OCI-LY7 (cell line): ENCODE data around the gene CD74. TPM values are rescaled to one million over a fixed set of nuclear protein-coding genes. Genes with fewer than 3 reads are reported as not detected.

Experiments
- BruUV-seq: library from RNA; stranded (reverse); fragments of 400-500 nt; replicated peaks from 2 replicates; lab custom pipeline; 2021; lab: Mats Ljungman, UMichigan
- CTCF ChIA-PET: fragments of 300-600 bp; sonication (Branson Sonifier 250); formaldehyde crosslinking; loops from one replicate; lab custom pipeline; 2022; ENCODE audit warnings: antibody characterized with exemption; ENCODE audit not compliant: unreplicated experiment; lab: Charles Lee
- POLR2A ChIA-PET: fragments of 300-600 bp; sonication (Branson Sonifier 250); formaldehyde crosslinking; loops from one replicate; lab custom pipeline; 2022; ENCODE audit warnings: antibody characterized with exemption; lab: Charles Lee
- DNase-seq: peaks from one replicate; pipeline ENCODE4 v3.0.0-alpha.2; 2015; ENCODE audit warnings: low spot score
- H2AFZ ChIP-seq: fragments of 200-600 bp; sonication (generic), shearing (Covaris generic); 2 replicates; pipeline ENCODE4 v1.6.1; 2014; ENCODE audit warnings: mild to moderate bottlenecking, antibody characterized with exemption, low read length, moderate library complexity
- H3K27ac ChIP-seq: fragments of 200-600 bp; sonication (generic); 2 replicates; pipeline ENCODE4 v1.5.1; 2014; ENCODE audit warnings: mixed run types, low read depth, mild to moderate bottlenecking, moderate library complexity, low read length, inconsistent platforms; ENCODE audit not compliant: poor library complexity, severe bottlenecking
- H3K36me3 ChIP-seq: fragments of 200-600 bp; sonication (generic); 2 replicates; pipeline ENCODE4 v1.6.1; 2014; ENCODE audit warnings: mild to moderate bottlenecking, antibody characterized with exemption, low read length, moderate library complexity, mixed read lengths; ENCODE audit not compliant: insufficient read depth
- H3K4me1 ChIP-seq: fragments of 200-600 bp; sonication (generic); 2 replicates; pipeline ENCODE4 v1.5.1; 2014; ENCODE audit warnings: mild to moderate bottlenecking, low read length; ENCODE audit not compliant: insufficient read depth, poor library complexity, severe bottlenecking
- H3K4me2 ChIP-seq: fragments of 200-600 bp; sonication (generic); 2 replicates; pipeline ENCODE4 v1.6.1; 2014; ENCODE audit warnings: mild to moderate bottlenecking, low read length
- H3K4me3 ChIP-seq: fragments of 200-600 bp; sonication (generic); 2 replicates; pipeline ENCODE4 v1.5.1; 2014; ENCODE audit warnings: mild to moderate bottlenecking, low read depth, low read length; ENCODE audit not compliant: poor library complexity, severe bottlenecking
- H3K79me2 ChIP-seq: fragments of 200-600 bp; sonication (generic); 2 replicates; pipeline ENCODE4 v1.6.1; 2016; ENCODE audit warnings: low read depth, mild to moderate bottlenecking, low read length, moderate library complexity, mixed read lengths; ENCODE audit not compliant: insufficient read depth
- H3K9me2 ChIP-seq: fragments of 200-600 bp; sonication (generic); 2 replicates; pipeline ENCODE4 v1.6.1; 2016; ENCODE audit warnings: mild to moderate bottlenecking, low read length, mixed read lengths; ENCODE audit not compliant: insufficient read depth
- H3K9me3 ChIP-seq: fragments of 200-600 bp; sonication (generic); 2 replicates; pipeline ENCODE4 v1.6.1; 2014; ENCODE audit warnings: mild to moderate bottlenecking, mixed run types, low read length, mixed read lengths
- H4K20me1 ChIP-seq: fragments of 200-600 bp; sonication (generic); 2 replicates; pipeline ENCODE4 v1.6.1; 2014; ENCODE audit warnings: mild to moderate bottlenecking, antibody characterized with exemption, low read length, moderate library complexity, mixed read lengths; ENCODE audit not compliant: insufficient read depth
- EZH2phosphoT487 ChIP-seq: fragments of 200-600 bp; sonication (generic); IDR thresholded peaks from 2 replicates; pipeline ENCODE4 v1.6.1; 2018; ENCODE audit warnings: low read depth, borderline replicate concordance, mild to moderate bottlenecking, mixed run types, antibody characterized with exemption, low read length, moderate library complexity, mixed read lengths
- intact Hi-C: fragments of 100-400 bp; cut with micrococcal nuclease; formaldehyde crosslinking; loops from one replicate; pipeline ENCODE4 v1.10.0; 2022; ENCODE audit not compliant: unreplicated experiment
- total RNA-seq, 2 experiments: library from RNA; depleted of rRNA in 1 of 2; stranded (reverse); fragments of >200 nt in 1 of 2; shearing (Covaris generic) in 1 of 2; gene quantifications; 2 replicates each; pipeline ENCODE4 v1.2.3, GENCODE V29; 2014 to 2022
- TF ChIP-seq, protein P1 (sequence below): fragments of 200-600 bp; sonication (generic); conservative IDR thresholded peaks from 2 replicates; pipeline ENCODE4 v1.5.1; 2014; ENCODE audit warnings: mild to moderate bottlenecking, antibody characterized with exemption, low read length, moderate library complexity, mixed read lengths

Gene CD74
- total RNA-seq, 2 experiments from 2014 or later = 1,759 to 3,686 TPM

- no peak overlapping the region for H2AFZ ChIP-seq
- intact Hi-C loops = no loop called here
- peaks cover 73% of the 10 kb centered on the region for H3K36me3 ChIP-seq
- TF ChIP-seq, protein P1, sequence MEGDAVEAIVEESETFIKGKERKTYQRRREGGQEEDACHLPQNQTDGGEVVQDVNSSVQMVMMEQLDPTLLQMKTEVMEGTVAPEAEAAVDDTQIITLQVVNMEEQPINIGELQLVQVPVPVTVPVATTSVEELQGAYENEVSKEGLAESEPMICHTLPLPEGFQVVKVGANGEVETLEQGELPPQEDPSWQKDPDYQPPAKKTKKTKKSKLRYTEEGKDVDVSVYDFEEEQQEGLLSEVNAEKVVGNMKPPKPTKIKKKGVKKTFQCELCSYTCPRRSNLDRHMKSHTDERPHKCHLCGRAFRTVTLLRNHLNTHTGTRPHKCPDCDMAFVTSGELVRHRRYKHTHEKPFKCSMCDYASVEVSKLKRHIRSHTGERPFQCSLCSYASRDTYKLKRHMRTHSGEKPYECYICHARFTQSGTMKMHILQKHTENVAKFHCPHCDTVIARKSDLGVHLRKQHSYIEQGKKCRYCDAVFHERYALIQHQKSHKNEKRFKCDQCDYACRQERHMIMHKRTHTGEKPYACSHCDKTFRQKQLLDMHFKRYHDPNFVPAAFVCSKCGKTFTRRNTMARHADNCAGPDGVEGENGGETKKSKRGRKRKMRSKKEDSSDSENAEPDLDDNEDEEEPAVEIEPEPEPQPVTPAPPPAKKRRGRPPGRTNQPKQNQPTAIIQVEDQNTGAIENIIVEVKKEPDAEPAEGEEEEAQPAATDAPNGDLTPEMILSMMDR = no peak
- no peak for TF ChIP-seq EZH2phosphoT487
- DNase-seq = peak; percentile 24
- peak overlapping the region; percentile 34; the same call in 1 of the 2 replicates for H3K4me2 ChIP-seq
- peaks cover 38% of the 10 kb centered on the region for H3K4me1 ChIP-seq
- H4K20me1 ChIP-seq = peaks cover 19% of the 10 kb centered on the region; the same call in 1 of the 2 replicates
- H3K9me3 ChIP-seq = no peaks in the 10 kb centered on the region
- peaks cover 38% of the 10 kb centered on the region for H3K79me2 ChIP-seq
- ChIA-PET CTCF (no interaction called here), POLR2A (interaction anchor here (0.6 to 1.4 kb wide), 3 partner anchors 10 to 285 kb away, joined by 3 read pairs; no protein-coding TSS in a partner anchor)
- no peaks in the 10 kb centered on the region for H3K9me2 ChIP-seq
- BruUV-seq = no TSS peak
- H3K4me3 ChIP-seq = no peak overlapping the region
- H3K27ac ChIP-seq = no peak overlapping the region
These were observed 51.4 kb downstream of the CD74 start for GRCh38 chr5:150361301-150361700.

DNA sequence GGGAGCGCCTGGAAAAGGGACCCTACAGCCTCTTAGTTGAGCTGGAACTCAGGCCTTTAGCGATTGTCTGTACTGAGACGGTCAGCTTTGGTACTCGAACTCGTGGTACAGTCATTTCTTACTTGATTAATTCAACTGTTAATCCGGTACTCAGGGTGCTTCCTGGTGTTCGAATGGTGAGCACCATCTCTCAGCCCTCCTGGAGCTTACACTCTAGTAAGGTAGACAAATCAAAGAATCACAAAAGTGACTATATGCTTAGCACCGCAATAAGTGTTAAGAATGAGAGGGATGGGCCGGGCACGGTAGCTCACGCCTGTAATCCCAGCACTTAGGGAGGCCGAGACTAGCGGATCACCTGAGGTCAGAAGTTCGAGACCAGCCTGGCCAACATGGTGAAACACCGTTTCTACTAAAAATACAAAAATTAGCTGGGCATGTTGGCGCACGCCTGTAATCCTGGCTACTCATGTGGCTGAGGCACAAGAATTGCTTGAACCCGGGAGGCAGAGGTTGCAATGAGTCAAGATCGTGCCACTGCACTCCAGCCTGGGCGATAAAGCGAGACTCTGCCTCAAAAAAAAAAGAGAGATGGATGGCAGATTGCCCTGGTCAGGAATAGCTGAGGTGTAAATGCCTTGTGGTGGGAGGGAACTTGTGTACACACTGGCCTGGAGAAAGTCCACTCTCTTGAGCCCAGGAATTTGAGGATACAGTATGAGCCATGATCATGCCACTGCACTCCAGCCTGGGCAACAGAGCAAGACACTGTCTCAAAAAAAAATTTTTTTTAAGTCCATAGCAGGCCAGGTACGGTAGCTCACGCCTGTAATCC lies 54.2 kb downstream of the CD74 start:
- CTCF ChIA-PET = interaction anchor here (0.6 kb wide), 1 partner anchor 215 kb away, joined by 9 read pairs; no protein-coding TSS in a partner anchor
- no TSS peak for BruUV-seq
- H3K79me2 ChIP-seq = peaks cover 38% of the 10 kb centered on the region

More for the DNA sequence above, 54.2 kb downstream of the CD74 start:
- DNase-seq = peak; percentile 57
- no peak for TF ChIP-seq EZH2phosphoT487
- TF ChIP-seq, protein P1 = no peak
- Histone ChIP-seq H3K4me3 (peak overlapping the region; percentile 93), H4K20me1 (peaks cover 19% of the 10 kb centered on the region; the same call in 1 of the 2 replicates), H3K9me3 (no peaks in the 10 kb centered on the region), H2AFZ (peak overlapping the region; percentile 66; the same call in 1 of the 2 replicates), H3K4me2 (peak overlapping the region; percentile 76), H3K4me1 (peaks cover 38% of the 10 kb centered on the region), H3K9me2 (no peaks in the 10 kb centered on the region), H3K27ac (peak overlapping the region; percentile 54), H3K36me3 (peaks cover 45% of the 10 kb centered on the region)
- POLR2A ChIA-PET = interaction anchor here (0.6 to 1.5 kb wide), 6 partner anchors 11 to 307 kb away, joined by 3 to 6 read pairs (median 4); partner anchors contain the start of gene CD74
- intact Hi-C loops = loop anchor here (5.0 kb wide), 1 partner anchor 344 kb away; the partner anchor contains the start of gene RBM22
